ENCODE measurements around the gene ZNF511.

ZNF511 gene

GRCh38 chr10:133299224-133299623, 9.5 kb upstream of the ZNF511 start (continued):
- no peak for TF ChIP-seq ZNF362 (tag by site-specific recombination; IDR thresholded peaks at IDR 0.05)
- TF ChIP-seq FEZF1 (tag by site-specific recombination; IDR thresholded peaks at IDR 0.05), result no peak

- H3K36me3 ChIP-seq (ENCODE audit: control insufficient read depth in 2 of 2, insufficient read depth in 1 of 2, low read length in 2 of 2), result peaks cover 28 to 86% of the 10 kb centered on the region in 2 experiments; a peak in 2 of 3 replicates
- POLR2A ChIA-PET, result no interaction called here
- no peak overlapping the region for H3K27ac ChIP-seq (ENCODE audit: extremely low read depth, low read depth, low read length)
- H3K4me3 ChIP-seq (ENCODE audit: low read depth, low read length), result no peak overlapping the region
- no peaks in the 10 kb centered on the region for H3K9me3 ChIP-seq (ENCODE audit: control insufficient read depth, insufficient read depth, low read depth, low read length)
- no peaks in the 10 kb centered on the region for H3K4me1 ChIP-seq (ENCODE audit: control insufficient read depth, insufficient read depth, low read length)
- no peak for TF ChIP-seq ZNF449 (tag by site-specific recombination; IDR thresholded peaks at IDR 0.05)
- CTCF ChIA-PET, result interaction anchor here (1.5 kb wide), 1 partner anchor 8 kb away, joined by 5 read pairs; no protein-coding TSS in a partner anchor
Measured at GRCh38 chr10:133299738-133300137, 9.0 kb upstream of the ZNF511 start.

GRCh38 chr10:133302230-133302629, 6.5 kb upstream of the ZNF511 start:
- ChIA-PET CTCF (no interaction called here), POLR2A (interaction anchor here (1.7 kb wide), 1 partner anchor 39 kb away, joined by 3 read pairs; no protein-coding TSS in a partner anchor)
- Histone ChIP-seq H3K36me3 (ENCODE audit: control insufficient read depth in 2 of 2, insufficient read depth in 1 of 2, low read length in 2 of 2) (peaks cover 18 to 69% of the 10 kb centered on the region in 2 experiments; a peak in 2 of 3 replicates), H3K4me1 (ENCODE audit: control insufficient read depth, insufficient read depth, low read length) (no peaks in the 10 kb centered on the region), H3K4me3 (ENCODE audit: low read depth, low read length) (no peak overlapping the region), H3K9me3 (ENCODE audit: control insufficient read depth, insufficient read depth, low read depth, low read length) (no peaks in the 10 kb centered on the region), H3K27ac (ENCODE audit: extremely low read depth, low read depth, low read length) (no peak overlapping the region)
- no peak for TF ChIP-seq ZNF112 (tag by site-specific recombination; IDR thresholded peaks at IDR 0.05)
- TF ChIP-seq CTCF (tag by site-specific recombination; IDR thresholded peaks at IDR 0.05), result peak; percentile 24; the same call in 1 of the 2 replicates

GRCh38 chr10:133303206-133303605, 5.5 kb upstream of the ZNF511 start:
- Histone ChIP-seq H3K9me3 (ENCODE audit: control insufficient read depth, insufficient read depth, low read depth, low read length) (no peaks in the 10 kb centered on the region), H3K27ac (ENCODE audit: extremely low read depth, low read depth, low read length) (no peak overlapping the region), H3K36me3 (ENCODE audit: control insufficient read depth in 2 of 2, insufficient read depth in 1 of 2, low read length in 2 of 2) (peaks cover 15 to 59% of the 10 kb centered on the region in 2 experiments; a peak in 2 of 3 replicates), H3K4me3 (ENCODE audit: low read depth, low read length) (no peak overlapping the region), H3K4me1 (ENCODE audit: control insufficient read depth, insufficient read depth, low read length) (no peaks in the 10 kb centered on the region)
- POLR2A ChIA-PET, result interaction anchor here (1.7 kb wide), 1 partner anchor 40 kb away, joined by 3 read pairs; no protein-coding TSS in a partner anchor
- CTCF ChIA-PET, result interaction anchor here (0.6 kb wide), 1 partner anchor 24 kb away, joined by 3 read pairs; no protein-coding TSS in a partner anchor
- no peak for TF ChIP-seq MZF1 (tag by site-specific recombination; IDR thresholded peaks at IDR 0.05; ENCODE audit: borderline replicate concordance)
- no peak for TF ChIP-seq GLI2 (tag by site-specific recombination; IDR thresholded peaks at IDR 0.05; ENCODE audit: borderline replicate concordance, low read depth)
- no peak for TF ChIP-seq ZNF530 (tag by site-specific recombination; IDR thresholded peaks at IDR 0.05; ENCODE audit: low read depth)
- TF ChIP-seq PBX3 (CRISPR knock-in tag; IDR thresholded peaks at IDR 0.05), result no peak
- no peak for TF ChIP-seq PRDM6 (tag by site-specific recombination; IDR thresholded peaks at IDR 0.05)

All from HEK293 (cell line).